Peyer's patch (tissue), 4 donors: ENCODE results near the gene HSP90AB1. TPM values are rescaled to one million over a fixed set of nuclear protein-coding genes. Genes with fewer than 3 reads are reported as not detected.

Experiments used
- DNase-seq, 3 donors: peaks; one replicate each; pipeline ENCODE4 v3.0.0-alpha.2; 2017 to 2019
- H3K27ac ChIP-seq, 4 donors: fragments of 200-600 bp; sonication (generic); one replicate each; pipeline ENCODE4 v1.5.1; 2016 to 2019
- H3K27me3 ChIP-seq, 2 donors: fragments of 200-600 bp; sonication (generic); one replicate each; pipeline ENCODE4 v1.5.1; 2019
- H3K36me3 ChIP-seq, 3 donors: fragments of 200-600 bp; sonication (generic); one replicate each; pipeline ENCODE4 v1.5.1; 2016 to 2019
- H3K4me1 ChIP-seq, 4 donors: fragments of 200-600 bp; sonication (generic); one replicate each; pipeline ENCODE4 v1.5.1; 2016 to 2019
- H3K4me3 ChIP-seq, 4 donors: fragments of 200-600 bp; sonication (generic); 1 replicate in 3 of 4; 2 replicates in 1 of 4; pipeline ENCODE4 v1.5.1; 2016 to 2019; ENCODE audit warnings: mild to moderate bottlenecking in 1 of 4
- H3K9me3 ChIP-seq, 4 donors: fragments of 200-600 bp; sonication (generic); one replicate each; pipeline ENCODE4 v1.5.1; 2016 to 2019; ENCODE audit warnings: mild to moderate bottlenecking in 1 of 4
- CTCF ChIP-seq, 6 experiments: fragments of 450-650 bp in 4 of 6; fragments of 200-600 bp in 2 of 6; sonication (generic) in 1 of 6; IDR thresholded peaks; one replicate each; pipeline ENCODE4 v1.5.1; 2017 to 2019; ENCODE audit warnings: antibody characterized with exemption in 6 of 6, mild to moderate bottlenecking in 3 of 6, moderate library complexity in 1 of 6
- POLR2A ChIP-seq, 2 donors: fragments of 450-650 bp; IDR thresholded peaks; one replicate each; pipeline ENCODE4 v1.5.1; 2017; ENCODE audit warnings: antibody characterized with exemption in 2 of 2, mild to moderate bottlenecking in 2 of 2, moderate library complexity in 2 of 2
- total RNA-seq, 4 donors: library from RNA; depleted of rRNA; stranded (reverse); fragments of >200 nt; gene quantifications; one replicate each; pipeline ENCODE4 v1.1.0, GENCODE V29; 2016

The HSP90AB1 gene
- total RNA-seq, 4 donors from 2014 or later: 181 to 330 (median 254) TPM

GRCh38 chr6:44284867-44285266 lies 38.0 kb downstream of the HSP90AB1 start:
- Histone ChIP-seq H3K27me3 (no peaks in the 10 kb centered on the region), H3K36me3 (no peaks in the 10 kb centered on the region), H3K4me1 (no peaks in the 10 kb centered on the region), H3K9me3 (no peaks in the 10 kb centered on the region), H3K27ac (no peak overlapping the region), H3K4me3 (no peak overlapping the region)
- DNase-seq: no peak
- TF ChIP-seq POLR2A (IDR thresholded peaks at IDR 0.05): no peak
- no peak for TF ChIP-seq CTCF (IDR thresholded peaks at IDR 0.05)

GRCh38 chr6:44285552-44286284 lies 38.8 kb downstream of the HSP90AB1 start:
- H3K27me3 ChIP-seq: no peaks in the 10 kb centered on the region
- H3K36me3 ChIP-seq: no peaks in the 10 kb centered on the region
- no peak for DNase-seq
- no peaks in the 10 kb centered on the region for H3K9me3 ChIP-seq
- H3K4me1 ChIP-seq: no peaks in the 10 kb centered on the region
- TF ChIP-seq CTCF (IDR thresholded peaks at IDR 0.05) (no peak), POLR2A (IDR thresholded peaks at IDR 0.05) (no peak)
- H3K27ac ChIP-seq: no peak overlapping the region
- no peak overlapping the region for H3K4me3 ChIP-seq

- H3K9me3 ChIP-seq: no peaks in the 10 kb centered on the region
- TF ChIP-seq CTCF (IDR thresholded peaks at IDR 0.05) (no peak), POLR2A (IDR thresholded peaks at IDR 0.05) (no peak)
- no peaks in the 10 kb centered on the region for H3K4me1 ChIP-seq
- H3K36me3 ChIP-seq: no peaks in the 10 kb centered on the region
- no peak overlapping the region for H3K4me3 ChIP-seq
- no peaks in the 10 kb centered on the region for H3K27me3 ChIP-seq
- DNase-seq: no peak
- H3K27ac ChIP-seq: no peak overlapping the region
These were observed 39.3 kb downstream of the HSP90AB1 start for GRCh38 chr6:44286285-44286565.

GRCh38 chr6:44286747-44287146 lies 39.8 kb downstream of the HSP90AB1 start:
- TF ChIP-seq CTCF (IDR thresholded peaks at IDR 0.05) (no peak), POLR2A (IDR thresholded peaks at IDR 0.05) (no peak)
- Histone ChIP-seq H3K4me3 (no peak overlapping the region), H3K27me3 (no peaks in the 10 kb centered on the region), H3K9me3 (no peaks in the 10 kb centered on the region), H3K4me1 (no peaks in the 10 kb centered on the region), H3K27ac (no peak overlapping the region), H3K36me3 (no peaks in the 10 kb centered on the region)
- DNase-seq: no peak

GRCh38 chr6:44289726-44290260 lies 42.9 kb downstream of the HSP90AB1 start:
- no peak overlapping the region for H3K27ac ChIP-seq
- H3K36me3 ChIP-seq: no peaks in the 10 kb centered on the region
- no peaks in the 10 kb centered on the region for H3K9me3 ChIP-seq
- TF ChIP-seq CTCF (IDR thresholded peaks at IDR 0.05) (no peak), POLR2A (IDR thresholded peaks at IDR 0.05) (no peak)
- H3K27me3 ChIP-seq: no peaks in the 10 kb centered on the region
- no peak for DNase-seq
- H3K4me3 ChIP-seq: no peak overlapping the region
- no peaks in the 10 kb centered on the region for H3K4me1 ChIP-seq
